GM20431 (cell line): ENCODE measurements around the gene STUM.
"Not testable (repeated sequence)": the region's sequence is repeated elsewhere in the genome, so short reads cannot be mapped to it uniquely, and the experiment has no call there.

ENCODE experiments used
- in situ Hi-C: fragments of 300-500 bp; cut with MseI, MboI; formaldehyde crosslinking; loops from one replicate; pipeline ENCODE4 v1.15.0; 2020; ENCODE audit warnings: low sequenced_read_pairs; ENCODE audit not compliant: unreplicated experiment

The STUM gene

DNA sequence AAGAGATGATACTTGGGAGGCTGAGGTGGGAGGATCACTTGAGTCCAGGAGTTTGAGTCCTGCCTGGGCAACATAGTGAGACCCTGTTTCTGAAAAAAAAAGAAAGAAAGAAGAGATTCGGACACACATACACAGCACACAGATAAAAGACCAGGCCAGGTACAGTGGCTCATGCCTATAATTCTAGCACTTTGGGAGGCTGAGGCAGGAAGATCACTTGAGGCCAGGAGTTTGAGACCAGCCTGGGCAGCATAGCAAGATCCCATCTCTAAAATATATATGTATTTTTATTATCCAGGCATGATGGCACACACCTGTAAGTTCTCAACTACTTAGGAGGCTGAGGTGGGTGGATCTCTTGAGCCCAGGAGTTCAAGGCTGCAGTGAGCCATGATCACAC, 69.2 kb downstream of the STUM start:
- in situ Hi-C loops, result not testable (repeated sequence)

DNA sequence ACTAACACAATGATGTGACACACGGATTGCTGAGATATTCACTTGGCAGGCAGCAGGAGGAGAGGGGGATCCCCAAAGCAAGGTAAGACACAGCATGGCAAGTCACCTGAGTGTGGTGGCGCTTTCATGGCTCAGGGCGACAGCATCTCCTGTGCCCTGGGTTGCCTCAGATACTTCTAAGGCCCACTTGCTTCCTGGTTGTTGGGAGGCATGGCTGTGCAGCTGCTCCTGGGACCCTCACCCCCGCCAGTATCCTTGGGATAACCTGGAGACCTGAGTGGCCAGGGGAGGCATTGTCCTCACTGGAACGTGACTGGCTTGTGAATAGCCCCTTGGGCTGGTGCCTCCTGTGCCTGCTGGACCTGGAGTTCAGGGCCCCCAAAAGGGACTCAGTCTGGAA, 69.8 kb downstream of the STUM start:
- in situ Hi-C loops, result no loop called here

DNA sequence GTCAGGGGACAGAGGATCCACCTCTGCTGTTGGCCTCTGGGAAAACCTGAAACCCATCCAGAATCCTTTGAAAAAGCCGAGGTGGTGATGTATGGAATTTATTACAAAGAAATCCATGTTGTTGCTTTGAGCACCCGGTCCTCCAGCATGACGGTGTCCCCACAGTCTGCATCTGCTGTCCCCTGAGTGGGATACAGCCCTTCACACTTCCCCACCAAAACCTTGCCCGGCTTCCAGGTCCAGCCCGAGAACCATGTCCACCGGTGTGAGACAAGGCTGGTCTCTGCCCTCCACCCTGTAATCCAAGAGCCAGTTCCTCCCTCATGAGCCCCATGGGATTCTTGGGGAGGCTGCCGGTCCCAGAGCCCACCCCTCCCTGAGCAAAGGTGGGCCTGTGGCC, 70.5 kb downstream of the STUM start:
- in situ Hi-C loops, result no loop called here

DNA sequence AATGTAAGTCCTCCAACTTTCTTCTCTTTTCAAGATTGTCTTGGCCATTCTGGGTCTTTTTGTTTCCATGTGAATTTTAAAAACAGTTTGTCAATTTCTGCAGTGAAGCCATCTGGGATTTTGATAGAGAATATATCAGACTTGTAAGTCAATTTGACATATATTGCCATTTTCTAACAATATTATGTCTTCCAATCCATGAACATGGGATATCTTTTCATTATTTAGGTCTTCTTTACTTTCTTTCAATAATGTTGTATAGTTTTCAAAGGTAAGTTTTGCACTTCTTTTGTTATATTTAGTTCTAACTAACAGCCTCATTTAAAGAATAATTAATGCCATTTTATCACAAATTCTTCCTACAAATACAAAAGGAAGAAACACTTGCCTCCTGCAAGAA, 73.4 kb downstream of the STUM start:
- in situ Hi-C loops, result no loop called here

DNA sequence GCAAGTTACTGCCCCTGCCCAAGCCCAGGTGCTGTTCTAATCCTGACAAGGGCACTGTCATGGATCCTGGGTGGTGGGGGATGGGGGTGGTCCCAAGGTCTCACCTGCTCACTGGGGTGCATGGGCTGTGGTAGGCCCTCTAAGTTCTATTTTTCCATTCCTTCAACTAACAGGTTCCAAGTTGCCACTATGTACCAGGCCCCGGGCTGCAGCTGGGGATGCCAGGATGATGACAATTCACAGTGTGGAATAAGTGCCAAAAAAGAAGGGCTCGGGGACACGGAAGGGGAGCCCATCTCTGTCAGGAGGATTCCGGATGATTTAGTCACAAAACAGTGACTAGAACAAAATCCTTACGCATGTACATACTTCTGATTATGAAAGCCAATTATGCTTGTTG, 76.0 kb downstream of the STUM start:
- in situ Hi-C loops, result no loop called here

DNA sequence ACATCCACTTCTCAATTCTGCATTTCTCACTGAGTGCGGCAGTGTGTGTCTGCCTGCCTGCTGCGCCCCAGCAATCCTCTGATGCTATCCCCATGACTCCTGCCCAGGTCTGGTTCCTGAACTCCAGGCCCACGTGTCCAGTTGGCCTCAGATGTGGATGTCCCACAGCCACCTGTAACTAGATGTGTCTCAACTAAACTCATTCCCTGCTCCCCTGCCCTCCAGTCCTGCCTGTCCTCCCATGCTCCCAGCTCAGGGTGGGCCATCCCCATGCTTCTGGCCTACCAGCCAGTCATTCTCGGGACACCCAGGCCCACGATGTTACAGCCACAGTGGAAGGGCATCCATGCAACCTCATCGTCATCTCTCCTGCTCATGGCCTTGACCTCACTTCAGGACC, 76.8 kb downstream of the STUM start:
- in situ Hi-C loops, result no loop called here

DNA sequence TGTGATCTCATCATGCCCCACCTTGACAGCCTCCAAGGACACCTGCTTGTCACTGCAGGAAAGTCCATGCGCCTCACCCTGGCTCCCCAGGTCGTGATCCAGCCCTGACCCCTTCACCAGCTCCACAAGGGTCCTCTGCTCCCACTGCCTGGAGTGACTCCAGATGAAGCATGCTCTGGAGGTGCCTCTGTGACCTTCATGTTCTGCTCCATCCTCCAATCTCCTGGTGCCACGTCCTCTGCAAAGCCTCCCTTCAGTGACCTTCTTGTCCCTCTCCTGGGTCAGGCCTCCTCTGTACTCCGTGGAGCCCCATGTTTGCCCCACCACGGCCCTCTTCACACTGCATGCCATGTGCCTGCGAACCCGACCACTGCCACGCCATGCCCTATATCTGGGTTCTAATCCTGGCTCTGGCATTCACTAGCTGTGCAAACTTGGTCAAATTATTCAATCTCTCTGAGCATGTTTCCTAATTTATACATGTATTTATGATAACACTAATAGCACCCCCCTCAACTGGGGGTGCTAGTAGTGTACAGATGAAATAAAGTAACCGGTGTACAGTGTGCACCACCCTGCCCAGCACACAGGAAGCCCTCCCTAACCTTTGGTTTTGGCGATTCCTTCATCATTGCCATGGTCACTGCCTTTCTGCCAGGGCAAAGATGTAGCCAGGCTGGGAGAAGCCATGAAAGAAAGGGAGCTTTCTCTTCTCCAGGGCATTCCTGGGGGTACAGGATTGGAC, 77.4 kb downstream of the STUM start:
- in situ Hi-C loops, result no loop called here

DNA sequence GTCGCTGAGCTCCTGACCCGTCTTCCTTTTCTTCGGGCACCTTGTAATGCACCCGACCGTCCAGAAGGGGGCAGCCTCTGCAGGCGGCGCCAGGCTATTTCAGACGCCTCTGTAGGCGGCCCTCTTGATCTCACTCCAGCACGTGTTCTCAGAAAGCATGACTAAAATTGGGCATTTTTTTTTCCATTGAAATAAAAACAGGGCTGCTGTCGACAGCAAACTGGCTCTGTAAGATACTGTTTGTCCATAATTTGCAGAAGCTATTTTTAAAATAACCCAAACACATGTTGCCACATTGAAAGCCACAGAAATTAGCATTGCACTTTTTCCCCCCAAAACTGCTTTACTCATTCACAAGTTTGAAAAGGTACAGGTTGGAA, 78.0 kb downstream of the STUM start:
- in situ Hi-C loops, result no loop called here

DNA sequence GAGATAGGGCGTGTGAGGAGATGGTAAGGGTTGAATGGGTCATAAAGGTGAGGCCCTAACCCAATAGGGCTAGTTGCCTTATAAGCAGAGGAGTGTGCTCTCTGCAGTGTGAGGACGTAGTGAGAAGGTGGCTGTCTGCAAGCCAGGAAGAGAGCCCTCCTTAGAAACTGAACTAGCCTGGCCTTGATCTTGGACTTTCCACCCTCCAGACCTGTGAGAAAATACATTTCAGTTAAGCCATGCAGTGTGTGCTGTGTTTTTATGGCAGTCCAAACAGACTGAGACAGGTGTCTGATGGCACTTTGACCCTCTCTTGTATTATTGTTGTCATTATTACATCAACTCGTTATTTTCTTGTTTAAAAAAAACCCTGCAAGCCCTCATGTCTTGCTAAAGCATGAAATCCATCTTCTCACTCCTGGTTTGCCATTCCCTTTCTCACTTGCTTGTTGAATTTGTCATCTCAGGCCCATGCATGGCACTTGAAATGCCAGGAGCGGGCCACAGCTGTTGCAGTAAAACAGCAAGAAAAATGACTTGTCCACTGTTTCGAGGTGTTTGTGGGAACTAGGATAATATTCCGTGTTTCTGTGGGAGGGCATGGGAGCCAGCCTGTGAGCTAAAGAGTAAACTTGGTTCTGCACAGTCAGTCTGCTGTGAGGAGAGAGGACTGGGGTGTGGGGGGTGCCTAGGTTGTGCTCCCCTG, 78.6 kb downstream of the STUM start:
- in situ Hi-C loops, result no loop called here

DNA sequence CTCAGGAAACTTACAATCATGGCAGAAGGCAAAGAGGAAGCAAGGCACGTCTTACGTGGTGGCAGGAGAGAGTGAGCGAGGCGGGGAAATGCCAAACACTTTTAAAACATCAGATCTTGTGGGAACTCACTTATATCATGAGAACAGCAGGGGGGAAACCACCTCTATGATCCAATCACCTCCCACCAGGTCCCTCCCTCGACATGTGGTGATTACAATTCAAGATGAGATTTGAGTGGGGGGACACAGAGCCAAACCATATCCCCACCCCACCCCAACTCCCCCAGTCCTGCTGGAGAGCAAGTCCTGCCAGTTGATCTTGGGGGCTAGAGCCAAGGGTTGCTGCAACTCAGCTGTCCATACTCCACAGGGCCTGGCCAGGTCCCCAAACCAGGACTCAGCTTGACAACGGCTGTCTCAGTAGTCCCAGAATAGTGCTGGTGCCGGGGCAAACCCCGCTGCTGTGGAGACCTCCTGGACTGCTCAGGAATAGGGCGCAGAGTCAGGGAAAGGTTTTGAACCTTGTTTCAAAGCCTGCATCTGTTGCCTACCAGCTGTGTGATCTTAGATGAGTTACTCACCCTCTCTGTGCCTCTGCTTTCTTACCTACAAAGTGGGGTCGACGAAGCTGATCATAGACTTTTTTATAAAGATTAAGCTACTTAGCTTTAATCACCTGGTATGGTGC, 79.5 kb downstream of the STUM start:
- in situ Hi-C loops, result no loop called here

DNA sequence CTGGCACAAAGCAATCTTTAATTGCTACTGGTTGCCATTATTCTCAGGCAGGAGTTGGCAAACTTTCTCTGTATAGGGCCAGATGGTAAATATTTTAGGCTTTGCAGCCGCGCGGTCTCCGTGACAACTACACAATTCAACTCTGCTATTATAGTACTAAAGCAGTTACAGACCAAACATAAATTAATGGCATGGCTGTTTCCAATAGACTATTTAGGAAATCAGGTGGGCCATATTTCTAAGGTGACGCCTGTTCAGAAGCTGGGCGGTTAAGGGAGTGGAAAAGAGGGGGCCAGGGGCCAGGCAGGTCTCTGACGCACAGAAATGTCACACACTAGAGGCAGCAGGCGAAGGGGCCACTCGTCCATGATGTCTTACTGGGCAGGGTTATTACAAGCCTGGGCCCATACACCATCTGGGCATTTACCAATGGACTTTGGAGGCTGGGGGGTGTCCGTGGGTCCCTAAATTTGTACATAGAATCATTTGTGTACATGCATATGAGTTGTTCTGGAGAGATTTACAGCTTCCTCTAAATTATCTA, 80.1 kb downstream of the STUM start:
- in situ Hi-C loops, result no loop called here

DNA sequence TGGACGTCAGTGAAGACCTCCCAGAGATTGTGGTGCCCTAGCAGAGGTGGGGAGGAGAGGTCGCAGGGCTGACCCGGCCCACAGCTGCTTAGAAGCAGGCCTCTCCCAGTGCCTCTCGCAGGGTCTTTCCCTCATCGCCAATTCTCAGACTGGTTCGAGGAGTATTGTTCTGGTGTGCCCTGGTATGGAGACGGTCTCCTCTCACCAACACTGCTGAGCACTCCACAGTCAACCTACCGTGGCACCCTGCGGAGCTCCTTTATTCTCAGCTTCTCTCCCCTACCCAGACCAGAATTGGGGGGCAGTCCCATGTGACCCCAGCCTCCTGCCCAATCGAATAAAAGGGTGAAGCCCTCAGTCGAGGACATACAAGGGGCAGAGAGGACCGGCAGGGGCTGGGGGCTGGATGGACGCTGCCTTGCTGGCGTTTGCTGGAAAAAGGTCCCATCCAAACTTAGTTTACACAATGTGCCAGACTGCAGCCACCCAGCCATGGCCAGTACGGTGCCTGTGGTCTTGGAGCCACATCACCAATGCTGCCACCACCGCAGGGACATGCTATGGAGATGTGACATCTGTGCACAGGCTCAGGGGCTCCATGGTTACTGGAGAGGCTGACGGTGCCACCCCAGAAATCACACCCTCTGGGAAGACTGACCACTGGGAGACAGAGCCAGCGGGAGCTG, 80.8 kb downstream of the STUM start:
- in situ Hi-C loops, result no loop called here

DNA sequence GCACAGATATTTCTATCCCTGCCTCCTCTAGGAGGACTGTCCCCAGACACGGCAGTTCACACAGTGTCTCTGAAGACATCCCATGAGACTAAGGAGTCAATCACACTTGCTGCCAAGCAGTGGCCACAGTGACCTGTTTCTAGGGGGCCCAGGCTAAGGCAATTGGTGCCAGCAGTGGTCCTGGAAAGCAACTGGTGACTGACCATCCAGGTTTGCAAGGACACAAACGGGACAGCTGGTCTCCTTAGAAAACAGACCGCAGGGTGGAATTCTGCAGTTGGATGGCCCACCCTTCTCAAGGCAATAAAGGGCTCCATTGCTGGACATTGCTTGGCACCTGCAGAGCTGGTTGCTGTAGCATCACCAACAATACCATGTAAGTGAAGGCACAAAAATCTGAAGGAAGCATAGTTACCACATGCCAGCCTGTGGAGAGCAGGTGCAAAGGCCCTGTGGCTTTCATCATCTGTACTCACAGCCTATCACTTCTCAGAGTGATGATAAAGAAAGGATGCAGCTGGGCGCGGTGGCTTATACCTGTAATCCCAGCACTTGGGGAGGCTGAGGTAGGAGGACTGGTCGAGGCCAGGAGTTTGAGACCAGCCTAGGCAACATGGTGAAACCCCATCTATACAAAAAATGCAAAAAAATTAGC, 81.5 kb downstream of the STUM start:
- in situ Hi-C loops, result loop anchor here (10.0 kb wide), 1 partner anchor 205 kb away; no protein-coding TSS in a partner anchor

DNA sequence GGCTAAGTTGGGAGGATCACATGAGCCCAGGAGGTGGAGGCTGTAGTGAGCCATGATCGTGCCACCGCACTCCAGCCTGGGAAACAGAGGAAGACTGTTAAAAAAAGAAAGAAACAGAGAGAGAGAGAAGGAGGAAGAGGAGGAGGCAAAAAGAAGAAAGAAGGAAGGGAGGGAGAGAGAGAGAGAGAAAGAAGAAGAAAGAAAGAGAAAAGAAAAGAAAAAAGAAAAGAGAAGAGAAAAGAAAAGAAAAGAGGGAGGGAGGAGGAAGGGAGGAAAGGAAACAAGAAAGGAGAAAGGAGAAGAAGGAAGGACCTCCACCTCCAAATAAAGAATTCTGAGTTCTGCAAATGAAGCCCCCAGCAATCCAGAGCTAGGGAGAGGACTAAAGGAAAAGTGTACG, 82.0 kb downstream of the STUM start:
- in situ Hi-C loops, result loop anchor here (10.0 kb wide), 1 partner anchor 204 kb away; no protein-coding TSS in a partner anchor

DNA sequence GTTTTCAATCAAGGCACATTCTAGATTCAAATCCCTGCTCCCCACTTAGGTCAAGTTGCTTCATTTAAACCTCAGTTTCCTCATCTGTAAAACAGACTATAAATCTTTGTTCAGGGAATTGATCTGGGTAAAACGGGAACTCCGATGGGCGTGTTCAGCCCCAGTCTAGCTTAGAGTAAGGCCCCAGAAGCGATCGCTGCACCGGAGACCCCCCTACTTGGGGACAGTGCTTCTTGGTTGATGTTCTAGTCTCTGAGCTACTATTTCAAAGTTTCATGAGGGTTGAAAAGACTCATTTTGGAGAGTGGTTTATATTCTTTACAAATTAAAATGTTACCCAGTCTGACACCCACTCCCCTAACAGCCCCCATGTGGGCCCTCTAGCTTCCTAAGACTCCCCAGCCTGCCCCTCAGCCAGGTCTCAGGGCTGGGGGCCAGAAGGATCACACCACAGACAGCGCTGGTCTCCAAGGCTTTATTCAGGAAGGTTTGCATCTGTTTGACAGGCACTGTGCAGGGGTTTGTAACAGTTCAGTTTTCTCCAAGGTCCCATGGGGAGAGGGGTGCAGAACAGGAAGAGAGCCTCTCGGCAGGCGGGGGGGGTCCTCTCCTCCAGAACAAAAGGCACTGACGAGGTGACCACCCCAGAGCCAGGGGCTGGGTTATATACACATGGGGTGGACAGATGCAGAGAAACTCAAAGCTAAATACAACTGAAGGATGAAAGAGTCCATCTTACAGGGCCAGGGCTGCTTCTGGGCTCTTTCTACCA, 82.9 kb downstream of the STUM start:
- in situ Hi-C loops, result loop anchor here (10.0 kb wide), 1 partner anchor 203 kb away; no protein-coding TSS in a partner anchor

DNA sequence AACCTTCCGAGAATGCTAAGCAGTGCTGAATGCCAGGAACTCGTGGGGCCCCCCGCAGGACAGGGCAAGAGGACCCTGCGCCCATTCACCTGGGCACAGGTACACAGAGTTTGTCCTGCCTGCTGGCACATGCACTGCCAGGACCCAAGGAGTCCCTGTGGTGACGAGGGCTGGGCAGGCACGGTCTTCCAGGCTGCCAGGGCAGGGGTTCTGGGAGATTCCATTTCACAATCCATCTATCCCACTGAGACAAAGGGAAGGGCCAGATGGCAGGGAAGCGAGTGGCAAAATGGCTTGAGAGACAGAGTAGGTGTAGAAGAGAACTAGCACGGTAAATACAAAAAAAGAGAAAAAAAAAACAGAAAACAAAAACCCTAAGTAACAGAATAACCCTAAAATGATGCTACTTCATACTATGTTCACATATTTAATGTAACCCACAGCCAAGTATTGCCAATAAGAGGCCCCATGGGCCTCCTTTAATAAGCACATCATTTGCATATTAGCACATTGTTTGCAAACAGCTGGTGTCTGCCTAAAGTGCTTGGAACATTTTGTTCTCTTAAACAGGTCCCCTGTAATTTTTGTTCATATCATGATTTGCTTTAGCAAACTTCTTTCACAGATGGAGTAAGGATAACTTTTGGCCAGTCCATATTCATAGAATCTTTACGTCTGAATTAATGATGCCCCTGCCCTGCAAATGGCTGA, 83.8 kb downstream of the STUM start:
- in situ Hi-C loops, result loop anchor here (10.0 kb wide), 1 partner anchor 202 kb away; no protein-coding TSS in a partner anchor

DNA sequence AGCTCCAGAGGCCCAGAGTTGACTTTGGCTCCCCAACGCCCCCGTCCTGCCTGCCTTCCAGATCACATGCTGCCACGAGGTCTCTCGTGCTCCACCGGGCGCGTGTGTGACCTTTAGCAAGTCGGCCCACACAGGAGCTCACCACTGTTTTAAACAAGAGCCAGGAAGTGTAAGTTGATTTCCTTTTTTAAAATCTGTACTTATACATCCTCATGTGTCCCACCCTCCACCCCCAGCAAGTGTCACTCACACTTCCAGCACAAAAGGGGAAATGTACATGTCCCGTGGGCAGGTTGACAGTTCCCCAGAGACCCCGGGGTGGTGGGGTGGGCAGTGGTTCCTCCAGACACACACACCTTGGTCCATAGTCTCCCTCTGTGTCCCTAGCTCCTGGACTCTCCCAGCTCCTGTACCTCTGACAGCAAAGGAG, 84.4 kb downstream of the STUM start:
- in situ Hi-C loops, result loop anchor here (10.0 kb wide), 1 partner anchor 202 kb away; no protein-coding TSS in a partner anchor

DNA sequence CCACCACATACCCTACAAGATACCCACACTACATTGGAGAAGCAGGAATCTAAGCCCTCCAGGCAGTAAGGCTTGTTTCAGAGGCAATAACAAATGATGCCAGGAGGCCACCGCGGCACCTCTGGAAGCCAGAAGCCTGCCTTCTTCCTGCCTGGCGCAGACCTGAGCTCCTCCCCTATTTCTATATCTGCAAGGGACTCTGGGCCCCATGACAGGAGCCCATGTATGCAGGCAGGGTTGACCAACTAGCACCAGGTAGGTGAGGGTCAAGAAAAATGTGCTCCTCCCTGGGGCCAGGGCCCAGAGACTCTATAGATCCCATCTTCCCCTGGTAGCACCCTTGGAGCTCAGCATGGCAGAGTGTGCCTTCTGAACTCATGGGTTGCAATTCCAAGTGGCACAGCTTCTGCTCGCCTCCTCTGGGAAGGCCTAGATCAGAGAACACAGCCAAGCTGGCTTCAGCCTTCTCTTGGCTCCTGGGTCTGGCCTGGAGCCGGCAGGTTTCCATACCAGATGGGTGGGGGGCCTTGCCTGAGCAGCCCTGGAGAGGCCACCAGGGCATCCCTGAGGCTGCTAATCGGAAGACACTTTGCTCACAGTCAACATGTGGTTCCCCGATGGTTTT, 85.1 kb downstream of the STUM start:
- in situ Hi-C loops, result loop anchor here (10.0 kb wide), 1 partner anchor 201 kb away; no protein-coding TSS in a partner anchor
